Activated CD8-positive, alpha-beta memory T cell treated with anti-CD3 and anti-CD28 coated beads, Interleukin-2, amount 10 ng/mL, durations not matched to agents 7 days and 5 days (primary cell): ENCODE data around the gene ZDHHC1. TPM values are rescaled to one million over a fixed set of nuclear protein-coding genes. Genes with fewer than 3 reads are reported as not detected.

ENCODE experiments used
- ATAC-seq: fragments of 150-1000 bp; cut with Tn5 transposase; one replicate; pipeline ENCODE4 v1.10.0; 2021; ENCODE audit warnings: moderate library complexity
- CTCF ChIA-PET: fragments of 350-600 bp; sonication (Branson Sonifier 250); formaldehyde crosslinking; loops from one replicate; lab custom pipeline; 2021; ENCODE audit warnings: antibody characterized with exemption; lab: Charles Lee
- DNase-seq: peaks from one replicate; pipeline ENCODE4 v3.0.0-alpha.2; 2020
- H3K27ac Mint-ChIP-seq: one replicate; pipeline ENCODE4 v1.8.0; 2021; ENCODE audit warnings: mild to moderate bottlenecking, mixed read lengths
- H3K27me3 Mint-ChIP-seq: one replicate; pipeline ENCODE4 v1.8.0; 2021; ENCODE audit warnings: mixed read lengths
- H3K36me3 Mint-ChIP-seq: one replicate; pipeline ENCODE4 v1.8.0; 2021; ENCODE audit warnings: mild to moderate bottlenecking, mixed read lengths
- H3K4me1 Mint-ChIP-seq: one replicate; pipeline ENCODE4 v1.8.0; 2021; ENCODE audit warnings: mixed read lengths
- H3K4me3 Mint-ChIP-seq: one replicate; pipeline ENCODE4 v1.8.0; 2021; ENCODE audit warnings: mild to moderate bottlenecking, moderate library complexity, mixed read lengths
- H3K9me3 Mint-ChIP-seq: one replicate; pipeline ENCODE4 v1.8.0; 2022; ENCODE audit warnings: low read depth, mixed read lengths
- total RNA-seq, 2 experiments: library from RNA; stranded (reverse); gene quantifications; one replicate each; pipeline ENCODE4 v1.2.3, GENCODE V29; 2021

ZDHHC1 gene
- total RNA-seq, 2 experiments from 2014 or later = 0.41 to 0.49 TPM

- no peak for ATAC-seq
- no peaks in the 10 kb centered on the region for H3K27me3 Mint-ChIP-seq
- CTCF ChIA-PET = interaction anchor here (1.0 to 2.1 kb wide), 6 partner anchors 9 to 64 kb away, joined by 3 to 11 read pairs (median 3); partner anchors contain the start of gene ZDHHC1
- H3K27ac Mint-ChIP-seq = no peak overlapping the region
- peaks cover 14% of the 10 kb centered on the region for H3K4me1 Mint-ChIP-seq
- no peaks in the 10 kb centered on the region for H3K36me3 Mint-ChIP-seq
- DNase-seq = no peak
- no peaks in the 10 kb centered on the region for H3K9me3 Mint-ChIP-seq
- H3K4me3 Mint-ChIP-seq = no peak overlapping the region
These were observed 40.3 kb upstream of the ZDHHC1 start for GRCh38 chr16:67456391-67457081.

DNA sequence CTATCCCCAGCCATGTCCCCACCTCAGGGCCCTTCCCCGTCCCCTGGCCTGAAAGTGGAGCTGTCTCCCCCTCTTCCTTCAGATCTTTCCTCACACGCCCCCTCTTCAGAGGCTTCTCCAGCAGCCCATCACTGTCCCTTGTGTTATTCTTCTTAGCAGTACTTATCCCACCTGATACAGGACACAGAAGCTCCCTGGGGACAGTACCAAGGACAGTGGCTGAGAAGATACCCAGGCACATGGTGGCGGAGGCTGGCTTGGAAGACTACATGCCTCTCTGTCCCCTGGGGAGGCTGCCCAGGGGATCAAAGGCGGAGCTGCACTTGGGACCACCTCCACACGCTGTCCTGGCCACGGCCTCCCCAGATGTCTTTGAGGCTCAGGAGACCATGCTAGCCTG lies 38.6 kb upstream of the ZDHHC1 start:
- no peaks in the 10 kb centered on the region for H3K27me3 Mint-ChIP-seq
- peak overlapping the region; percentile 15 for H3K27ac Mint-ChIP-seq
- H3K4me3 Mint-ChIP-seq = no peak overlapping the region
- DNase-seq (no peak), ATAC-seq (no peak)
- H3K4me1 Mint-ChIP-seq = peaks cover 14% of the 10 kb centered on the region
- CTCF ChIA-PET = interaction anchor here (2.1 kb wide), 1 partner anchor 8 kb away, joined by 11 read pairs; no protein-coding TSS in a partner anchor
- H3K9me3 Mint-ChIP-seq = no peaks in the 10 kb centered on the region
- H3K36me3 Mint-ChIP-seq = no peaks in the 10 kb centered on the region

- no peak for ATAC-seq
- H3K27me3 Mint-ChIP-seq = no peaks in the 10 kb centered on the region
- no peaks in the 10 kb centered on the region for H3K36me3 Mint-ChIP-seq
- DNase-seq = no peak
- no peak overlapping the region for H3K4me3 Mint-ChIP-seq
- H3K27ac Mint-ChIP-seq = no peak overlapping the region
- CTCF ChIA-PET = interaction anchor here (2.9 to 15.6 kb wide), 2 partner anchors 12 to 28 kb away, joined by 14 to 139 read pairs; no protein-coding TSS in a partner anchor
- H3K9me3 Mint-ChIP-seq = no peaks in the 10 kb centered on the region
- peaks cover 14% of the 10 kb centered on the region for H3K4me1 Mint-ChIP-seq
These were observed 37.8 kb upstream of the ZDHHC1 start for GRCh38 chr16:67454104-67454503.

DNA sequence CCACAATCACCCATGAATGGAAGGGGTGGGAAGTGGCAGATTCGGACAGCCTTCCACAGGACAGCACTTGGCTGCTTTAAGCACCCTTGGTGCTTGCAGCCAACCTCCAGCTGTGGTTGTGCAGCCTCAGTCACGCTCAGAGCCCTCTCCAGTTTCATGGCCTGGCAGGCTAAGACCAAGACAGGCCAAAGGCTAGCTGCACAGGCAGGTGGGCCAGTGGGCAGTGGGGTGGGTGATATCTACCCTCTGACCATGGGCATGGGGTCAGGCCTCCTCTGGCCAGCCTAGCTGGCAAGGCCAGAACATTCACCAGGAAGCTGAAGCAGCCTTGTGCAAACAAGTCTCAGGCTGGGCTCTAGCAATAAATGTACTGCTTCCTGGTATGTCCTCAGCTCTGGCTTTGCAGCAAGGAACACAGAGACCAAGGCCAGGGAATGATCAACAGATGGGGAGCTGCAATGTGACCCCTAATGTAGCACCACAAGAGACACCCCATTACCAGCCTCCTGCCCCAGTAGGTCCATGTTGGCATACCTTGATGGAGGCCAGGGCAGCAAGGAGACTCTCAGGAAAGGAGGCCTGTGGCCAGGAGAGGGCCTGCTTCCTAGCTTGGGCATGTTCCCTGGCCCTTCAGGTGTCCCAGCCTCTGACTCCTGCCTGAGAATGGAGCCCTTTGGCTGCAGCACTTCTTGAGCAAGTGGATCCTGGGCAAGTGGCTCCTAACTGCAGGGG lies 35.6 kb upstream of the ZDHHC1 start:
- Mint-ChIP-seq H3K4me1 (peaks cover 16% of the 10 kb centered on the region), H3K4me3 (no peak overlapping the region), H3K27me3 (no peaks in the 10 kb centered on the region), H3K36me3 (no peaks in the 10 kb centered on the region), H3K27ac (no peak overlapping the region), H3K9me3 (no peaks in the 10 kb centered on the region)
- DNase-seq (no peak), ATAC-seq (no peak)
- CTCF ChIA-PET = interaction anchor here (1.1 to 15.6 kb wide), 3 partner anchors 14 to 52 kb away, joined by 3 to 139 read pairs (median 14); no protein-coding TSS in a partner anchor

DNA sequence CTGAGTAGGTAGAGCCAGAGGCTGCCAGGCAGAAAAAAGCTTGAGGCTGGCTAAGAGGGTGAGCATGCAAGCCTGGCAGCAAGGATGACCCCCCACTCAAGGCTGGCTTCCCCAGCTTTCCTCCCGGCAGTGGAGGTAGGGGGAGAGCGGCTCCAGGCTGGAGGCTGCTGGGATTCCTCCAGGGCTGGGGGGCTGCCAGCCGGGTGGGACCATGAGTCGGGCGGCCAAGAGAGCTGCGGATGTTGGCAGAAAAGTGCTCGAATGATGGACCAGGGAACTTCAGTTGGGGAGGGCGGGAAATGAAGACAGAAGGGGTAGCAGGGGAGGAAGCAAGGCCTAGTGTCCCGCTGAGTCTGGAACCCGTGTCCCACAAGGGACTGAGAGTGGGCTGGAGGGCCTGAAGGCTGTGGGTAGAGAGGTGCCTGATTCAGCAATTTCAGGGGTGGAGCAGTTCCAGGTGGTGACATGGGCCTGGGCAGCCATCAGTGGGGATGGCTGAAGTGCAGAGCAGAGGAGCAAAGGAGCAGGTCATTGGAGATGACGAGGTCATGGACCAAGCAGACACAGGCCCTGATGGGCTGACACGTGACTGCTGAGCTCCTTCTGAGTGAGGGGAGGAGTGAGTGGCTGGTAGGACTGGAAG lies 34.9 kb upstream of the ZDHHC1 start:
- no peak overlapping the region for H3K4me3 Mint-ChIP-seq
- H3K27me3 Mint-ChIP-seq = no peaks in the 10 kb centered on the region
- H3K4me1 Mint-ChIP-seq = peaks cover 11% of the 10 kb centered on the region
- DNase-seq = no peak
- no peaks in the 10 kb centered on the region for H3K36me3 Mint-ChIP-seq
- CTCF ChIA-PET = interaction anchor here (0.9 to 15.6 kb wide), 5 partner anchors 14 to 191 kb away, joined by 3 to 139 read pairs (median 3); no protein-coding TSS in a partner anchor
- no peaks in the 10 kb centered on the region for H3K9me3 Mint-ChIP-seq
- ATAC-seq = no peak
- peak overlapping the region; percentile 28 for H3K27ac Mint-ChIP-seq

GRCh38 chr16:67449739-67450138 lies 33.5 kb upstream of the ZDHHC1 start:
- no peaks in the 10 kb centered on the region for H3K9me3 Mint-ChIP-seq
- ATAC-seq (no peak), DNase-seq (no peak)
- no peak overlapping the region for H3K4me3 Mint-ChIP-seq
- H3K36me3 Mint-ChIP-seq = no peaks in the 10 kb centered on the region
- peak overlapping the region; percentile 2 for H3K27ac Mint-ChIP-seq
- CTCF ChIA-PET = interaction anchor here (1.3 to 15.6 kb wide), 2 partner anchors 23 to 65 kb away, joined by 3 to 139 read pairs; no protein-coding TSS in a partner anchor
- H3K4me1 Mint-ChIP-seq = peaks cover 5% of the 10 kb centered on the region
- H3K27me3 Mint-ChIP-seq = no peaks in the 10 kb centered on the region

DNA sequence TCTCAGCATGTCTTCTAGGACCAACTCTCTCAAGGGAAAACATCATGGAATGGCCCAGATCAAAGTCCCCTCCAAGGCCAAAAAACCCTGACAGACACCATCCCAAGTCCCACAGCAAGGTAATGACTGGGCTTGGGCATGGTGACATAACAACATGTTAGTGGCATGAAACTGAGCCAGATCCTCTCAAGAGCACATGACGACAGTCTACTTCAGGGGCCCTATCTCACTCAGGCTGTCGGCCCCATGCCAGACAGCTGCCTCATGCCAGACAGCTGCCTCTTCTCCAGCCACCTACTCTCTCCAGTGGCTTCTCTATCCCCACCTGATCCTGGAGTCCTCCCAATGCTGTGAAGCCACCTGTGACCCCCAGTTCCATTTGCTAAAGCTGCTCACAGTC lies 33.1 kb upstream of the ZDHHC1 start:
- Mint-ChIP-seq H3K36me3 (no peaks in the 10 kb centered on the region), H3K27me3 (no peaks in the 10 kb centered on the region), H3K4me1 (peaks cover 5% of the 10 kb centered on the region), H3K27ac (peak overlapping the region; percentile 2), H3K4me3 (no peak overlapping the region), H3K9me3 (no peaks in the 10 kb centered on the region)
- no peak for ATAC-seq
- CTCF ChIA-PET = interaction anchor here (15.6 kb wide), 1 partner anchor 23 kb away, joined by 139 read pairs; no protein-coding TSS in a partner anchor
- no peak for DNase-seq

DNA sequence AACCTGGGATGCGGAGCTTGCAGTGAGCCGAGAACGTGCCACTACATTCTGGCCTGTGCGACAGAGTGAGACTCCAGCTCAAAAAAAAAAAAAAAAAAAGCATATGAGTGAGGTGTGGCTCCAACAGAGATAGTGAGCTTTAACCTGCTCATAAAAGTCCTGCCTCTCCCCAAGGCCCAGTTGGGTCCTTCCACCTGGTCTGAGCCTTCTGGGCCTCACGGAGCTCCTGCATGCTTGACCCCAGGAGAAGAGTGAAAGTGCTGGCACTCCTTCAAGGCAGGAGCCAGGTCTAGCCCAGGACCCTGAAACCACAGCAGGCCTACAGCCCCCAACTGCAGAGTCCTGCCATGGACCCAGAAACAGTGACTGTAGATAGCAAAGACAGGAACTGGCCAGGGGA lies 32.3 kb upstream of the ZDHHC1 start:
- no peaks in the 10 kb centered on the region for H3K27me3 Mint-ChIP-seq
- H3K36me3 Mint-ChIP-seq = no peaks in the 10 kb centered on the region
- ATAC-seq = no peak
- CTCF ChIA-PET = interaction anchor here (0.8 to 15.6 kb wide), 11 partner anchors 7 to 511 kb away, joined by 3 to 139 read pairs (median 4); no protein-coding TSS in a partner anchor
- H3K4me3 Mint-ChIP-seq = no peak overlapping the region
- H3K4me1 Mint-ChIP-seq = peaks cover 4% of the 10 kb centered on the region
- no peak overlapping the region for H3K27ac Mint-ChIP-seq
- H3K9me3 Mint-ChIP-seq = no peaks in the 10 kb centered on the region
- no peak for DNase-seq

GRCh38 chr16:67447508-67448076 lies 31.3 kb upstream of the ZDHHC1 start:
- CTCF ChIA-PET = interaction anchor here (0.8 to 15.6 kb wide), 18 partner anchors 8 to 617 kb away, joined by 3 to 139 read pairs (median 4); partner anchors contain the start of gene NAE1
- ATAC-seq = peak; percentile 92
- Mint-ChIP-seq H3K27ac (no peak overlapping the region), H3K9me3 (no peaks in the 10 kb centered on the region), H3K4me3 (no peak overlapping the region), H3K27me3 (no peaks in the 10 kb centered on the region), H3K36me3 (no peaks in the 10 kb centered on the region), H3K4me1 (peaks cover 4% of the 10 kb centered on the region)
- DNase-seq = peak; percentile 86

- Mint-ChIP-seq H3K27ac (no peak overlapping the region), H3K36me3 (no peaks in the 10 kb centered on the region), H3K9me3 (no peaks in the 10 kb centered on the region), H3K4me1 (peaks cover 4% of the 10 kb centered on the region), H3K27me3 (no peaks in the 10 kb centered on the region), H3K4me3 (no peak overlapping the region)
- CTCF ChIA-PET = interaction anchor here (0.8 to 15.6 kb wide), 14 partner anchors 9 to 617 kb away, joined by 3 to 139 read pairs (median 4); partner anchors contain the start of gene NAE1
- no peak for ATAC-seq
- DNase-seq = no peak
These were observed 30.8 kb upstream of the ZDHHC1 start for GRCh38 chr16:67446968-67447507.

GRCh38 chr16:67445913-67446907 lies 29.9 kb upstream of the ZDHHC1 start:
- Mint-ChIP-seq H3K27ac (no peak overlapping the region), H3K4me1 (peaks cover 4% of the 10 kb centered on the region), H3K27me3 (no peaks in the 10 kb centered on the region), H3K4me3 (no peak overlapping the region), H3K36me3 (no peaks in the 10 kb centered on the region), H3K9me3 (no peaks in the 10 kb centered on the region)
- DNase-seq (no peak), ATAC-seq (no peak)
- CTCF ChIA-PET = interaction anchor here (0.7 to 15.6 kb wide), 9 partner anchors 10 to 616 kb away, joined by 3 to 139 read pairs (median 3); partner anchors contain the start of genes NAE1 and TPPP3
